K562 (cell line): Measurements from ENCODE around the gene FARP1. TPM values are rescaled to one million over a fixed set of nuclear protein-coding genes. Genes with fewer than 3 reads are reported as not detected.

Experiments
- ATAC-seq: fragments of 200-7000 bp; cut with Tn5 transposase; 3 replicates; pipeline ENCODE4 v1.9.1; 2020; ENCODE audit warnings: moderate library complexity
- BruUV-seq: library from RNA; stranded (reverse); fragments of 400-500 nt; replicated peaks from 2 replicates; lab custom pipeline; 2021; lab: Mats Ljungman, UMichigan
- CTCF ChIA-PET: fragments of 300-600 bp; formaldehyde crosslinking; extraction: SDS; loops from one replicate; lab custom pipeline; 2021; ENCODE audit warnings: low intra/inter-chr PET ratio; lab: Yijun Ruan, JAX
- POLR2A ChIA-PET: fragments of 300-600, 350-650 bp; sonication (Branson Sonifier 250); formaldehyde crosslinking; extraction: SDS; loops from one replicate; lab custom pipeline; 2021; ENCODE audit warnings: antibody characterized with exemption, inconsistent platforms; lab: Yijun Ruan, JAX
- DNase-seq, 4 experiments: peaks; one replicate each; pipeline versions ENCODE4 v3.0.0 to v3.0.0-alpha.2; 2011 to 2018; ENCODE audit warnings: low spot score in 3 of 4, mixed read lengths in 3 of 4; ENCODE audit errors: extremely low read depth in 1 of 4
- FAIRE-seq: peaks from 2 replicates; lab custom pipeline; 2011; peaks lifted over from hg19 to GRCh38; lab: Jason Lieb, UNC
- H2AFZ ChIP-seq: 2 replicates; pipeline ENCODE4 v1.6.0; 2011; ENCODE audit warnings: low read depth, low read length, control low read depth, inconsistent platforms
- H3K27ac ChIP-seq: fragments of 200-600 bp; 3 replicates; pipeline ENCODE4 v1.8.0; 2011; ENCODE audit warnings: low read depth, mild to moderate bottlenecking, control low read depth, inconsistent platforms, low read length, moderate library complexity, mixed read lengths; ENCODE audit errors: extremely low read depth
- H3K27me3 ChIP-seq, 2 experiments: fragments of 300-600 bp in 1 of 2; 2 replicates in 1 of 2; 3 replicates in 1 of 2; pipeline versions ENCODE4 v1.6.0 to v1.8.0; 2011; ENCODE audit warnings: inconsistent platforms in 2 of 2, low read length in 2 of 2, mild to moderate bottlenecking in 1 of 2, mixed read lengths in 1 of 2, moderate library complexity in 1 of 2; ENCODE audit not compliant: control insufficient read depth in 2 of 2, insufficient read depth in 2 of 2
- H3K36me3 ChIP-seq: fragments of 300-600 bp; 3 replicates; pipeline ENCODE4 v1.8.0; 2011; ENCODE audit warnings: mild to moderate bottlenecking, low read length, inconsistent platforms; ENCODE audit not compliant: control insufficient read depth, insufficient read depth
- H3K4me1 ChIP-seq, 2 experiments: fragments of 200-600 bp in 1 of 2; replicated peaks in 1 of 2; 2 replicates in 1 of 2; 3 replicates in 1 of 2; pipeline versions ENCODE4 v1.5.1 to v1.8.0; 2011; ENCODE audit warnings: inconsistent platforms in 2 of 2, low read length in 2 of 2, mild to moderate bottlenecking in 1 of 2, mixed read lengths in 1 of 2, moderate library complexity in 1 of 2; ENCODE audit not compliant: control insufficient read depth in 2 of 2, insufficient read depth in 2 of 2
- H3K4me2 ChIP-seq: 2 replicates; pipeline ENCODE4 v1.6.1; 2011; ENCODE audit warnings: low read length, control low read depth, inconsistent platforms, mixed read lengths; ENCODE audit not compliant: insufficient read depth
- H3K4me3 ChIP-seq: fragments of 200-600 bp; sonication (generic), shearing (Covaris generic); 2 replicates; pipeline ENCODE4 v1.5.1; 2016; ENCODE audit warnings: control low read depth, inconsistent platforms
- H3K79me2 ChIP-seq: fragments of 200-600 bp; 3 replicates; pipeline ENCODE4 v1.8.0; 2011; ENCODE audit warnings: low read length, inconsistent platforms; ENCODE audit not compliant: control insufficient read depth, insufficient read depth
- H3K9ac ChIP-seq, 2 experiments: 2 replicates each; pipeline versions ENCODE4 v1.6.0 to v1.6.1; 2011; ENCODE audit warnings: low read depth in 2 of 2, low read length in 2 of 2, control low read depth in 1 of 2, inconsistent platforms in 1 of 2, mild to moderate bottlenecking in 1 of 2, mixed read lengths in 1 of 2; ENCODE audit not compliant: insufficient read depth in 1 of 2
- H3K9me1 ChIP-seq: one replicate; pipeline ENCODE4 v1.6.0; 2011; ENCODE audit warnings: inconsistent platforms, mild to moderate bottlenecking, low read length, moderate library complexity; ENCODE audit not compliant: control insufficient read depth, insufficient read depth
- H3K9me3 ChIP-seq: replicated peaks from 2 replicates; pipeline ENCODE4 v1.5.1; 2011; ENCODE audit warnings: low read depth, low read length, inconsistent platforms; ENCODE audit not compliant: control insufficient read depth, insufficient read depth
- H4K20me1 ChIP-seq: replicated peaks from 2 replicates; pipeline ENCODE4 v1.6.1; 2011; ENCODE audit warnings: low read length, inconsistent platforms, mixed read lengths; ENCODE audit not compliant: control insufficient read depth, insufficient read depth
- CREB1 ChIP-seq, 2 experiments: sonication (generic) in 1 of 2; formaldehyde crosslinking in 1 of 2; IDR thresholded peaks; 2 replicates each; pipeline versions ENCODE4 v1.6.1 to v1.8.0; 2012 to 2022; ENCODE audit warnings: inconsistent platforms in 1 of 2, mild to moderate bottlenecking in 1 of 2, missing genetic modification reagents in 1 of 2, moderate library complexity in 1 of 2
- CUX1 ChIP-seq: fragments of 200-800 bp; sonication (Bioruptor generic); IDR thresholded peaks from 2 replicates; pipeline ENCODE4 v1.6.1; 2016; ENCODE audit warnings: missing genetic modification characterization, missing compliant biosample characterization
- KHSRP ChIP-seq: fragments of 450-650 bp; IDR thresholded peaks from 2 replicates; pipeline ENCODE4 v1.6.1; 2017
- KLF10 ChIP-seq: fragments of 250-450 bp; sonication (Bioruptor Pico); IDR thresholded peaks from 2 replicates; pipeline ENCODE4 v1.6.1; 2021; ENCODE audit warnings: matching md5 sums
- MAZ ChIP-seq, 2 experiments: fragments of 450-650 bp in 1 of 2; sonication (generic) in 1 of 2; formaldehyde crosslinking; IDR thresholded peaks in 1 of 2; conservative IDR thresholded peaks in 1 of 2; 2 replicates each; pipeline versions ENCODE4 v1.4.0 to v1.5.0; 2020; ENCODE audit warnings: mild to moderate bottlenecking in 1 of 2, missing genetic modification reagents in 1 of 2
- NR1H2 ChIP-seq: sonication (generic); formaldehyde crosslinking; IDR thresholded peaks from 2 replicates; pipeline ENCODE4 v1.4.0; 2020; ENCODE audit warnings: mild to moderate bottlenecking, missing genetic modification reagents
- RFX5 ChIP-seq: IDR thresholded peaks from 2 replicates; pipeline ENCODE4 v1.6.1; 2011; ENCODE audit warnings: low read depth, mild to moderate bottlenecking, improper control_type of control experiment, low read length
- TCF15 ChIP-seq: fragments of 250-450 bp; sonication (Bioruptor Pico); IDR thresholded peaks from 2 replicates; pipeline ENCODE4 v1.8.0; 2022; ENCODE audit warnings: moderate library complexity, mild to moderate bottlenecking, inconsistent platforms
- ZNF280A ChIP-seq: fragments of 450-650 bp; IDR thresholded peaks from 2 replicates; pipeline ENCODE4 v1.6.1; 2018; ENCODE audit warnings: mild to moderate bottlenecking, low read depth; ENCODE audit not compliant: partially characterized antibody
- ZNF282 ChIP-seq: sonication (generic); formaldehyde crosslinking; IDR thresholded peaks from 2 replicates; pipeline ENCODE4 v1.8.1; 2023; ENCODE audit warnings: missing genetic modification reagents
- ZNF511 ChIP-seq: sonication (generic); formaldehyde crosslinking; IDR thresholded peaks from 2 replicates; pipeline ENCODE4 v1.8.0; 2022; ENCODE audit warnings: mild to moderate bottlenecking, missing genetic modification reagents
- ZNF717 ChIP-seq: fragments of 250-450 bp; sonication (Bioruptor Pico); IDR thresholded peaks from 2 replicates; pipeline ENCODE4 v1.5.0; 2021
- WGBS: fragments of 100-300 bp; shearing (Covaris generic); methylation state at CpG from one replicate; pipeline ENCODE4 v1.1.6; 2016; ENCODE audit warnings: low coverage, mixed read lengths; ENCODE audit not compliant: insufficient coverage; ENCODE audit errors: missing lambda C conversion rate; 5-methylcytosine and 5-hydroxymethylcytosine counted together
- in situ Hi-C: fragments of 300-500 bp; cut with MboI; formaldehyde crosslinking; loops from 4 replicates; pipeline ENCODE4 v1.15.0; 2018; ENCODE audit warnings: inconsistent platforms, mixed read lengths
- intact Hi-C: fragments of 100-400 bp; cut with micrococcal nuclease; formaldehyde crosslinking; loops from 2 replicates; pipeline ENCODE4 v1.14.2; 2022
- polyA plus RNA-seq, 8 experiments: library from polyadenylated mRNA; depleted of rRNA in 4 of 8; stranded (reverse) in 5 of 8; unstranded in 3 of 8; fragments of >200 nt; fragmentation: Nextera tagmentation in 2 of 8; fragmentation: Illumina TruSeq in 1 of 8; extraction: Ambion mirVana in 2 of 8; extraction: Trizol in 1 of 8; gene quantifications; 2 replicates each; pipeline versions ENCODE4 v1.2.1 to v1.2.3, GENCODE V29; 2011 to 2014; ENCODE audit warnings: inconsistent platforms in 1 of 8, missing spikeins in 1 of 8
- total RNA-seq, 7 experiments: library from RNA; depleted of rRNA in 6 of 7; stranded (reverse); fragments of >200 nt in 6 of 7; fragmentation: Illumina TruSeq in 2 of 7; extraction: Trizol in 2 of 7; gene quantifications; 2 replicates each; pipeline versions ENCODE4 v1.2.1 to v1.2.3, GENCODE V29; 2011 to 2021; ENCODE audit warnings: low replicate concordance in 1 of 7
- TF ChIP-seq, protein P1 (sequence below): fragments of 450-650 bp; formaldehyde crosslinking; conservative IDR thresholded peaks from 2 replicates; pipeline ENCODE4 v1.4.0; 2022; ENCODE audit warnings: mild to moderate bottlenecking, missing genetic modification characterization

FARP1 gene
- total and polyA plus RNA-seq, 9 of the 15 experiments (the other 6 are each of a cell fraction or from before 2014, with no cell fraction given), result 0.03 to 0.29 (median 0.05) TPM; not detected in 3

DNA sequence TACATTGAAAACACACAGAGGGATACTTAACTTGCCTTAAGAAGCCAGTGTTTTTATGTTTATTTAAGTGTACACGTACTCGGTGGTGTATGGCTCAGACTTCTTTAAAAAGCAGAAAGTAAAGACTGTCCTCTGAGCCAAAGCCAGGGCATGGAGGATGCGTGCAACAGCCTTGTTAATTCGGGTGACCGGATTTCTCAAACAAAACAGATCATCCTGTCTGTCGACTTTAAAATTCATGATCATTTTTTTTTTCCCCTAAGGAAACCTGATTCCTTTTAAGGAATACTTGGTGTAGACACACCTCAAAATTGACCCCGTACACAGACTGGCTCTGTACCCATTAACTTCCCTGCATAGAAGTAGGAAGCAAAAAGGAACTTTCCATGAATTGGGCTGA is 158.8 kb downstream of the FARP1 start:
- DNase-seq, result no peak
- in situ Hi-C loops, result no loop called here

More for the DNA sequence above, 158.8 kb downstream of the FARP1 start:
- Histone ChIP-seq H3K4me2 (no peak overlapping the region), H2AFZ (no peak overlapping the region), H3K27ac (no peak overlapping the region), H3K9ac (no peak overlapping the region), H3K4me3 (no peak overlapping the region), H3K36me3 (no peaks in the 10 kb centered on the region), H4K20me1 (no peaks in the 10 kb centered on the region), H3K27me3 (peaks cover 0 to 23% of the 10 kb centered on the region in 2 experiments; a peak in 2 of 5 replicates), H3K79me2 (no peaks in the 10 kb centered on the region), H3K9me1 (no peaks in the 10 kb centered on the region), H3K9me3 (no peaks in the 10 kb centered on the region), H3K4me1 (no peaks in the 10 kb centered on the region)
- 0% methylated on average over 6 of the region's 7 CpGs for WGBS
- ChIA-PET POLR2A (interaction anchor here (0.6 to 0.7 kb wide), 2 partner anchors 273 to 438 kb away, joined by 3 read pairs; no protein-coding TSS in a partner anchor), CTCF (no interaction called here)
- FAIRE-seq, result no peak
- intact Hi-C loops, result no loop called here
- no TSS peak for BruUV-seq
- TF ChIP-seq TCF15 (CRISPR knock-in tag) (no peak), ZNF280A (no peak), ZNF282 (no peak), KLF10 (no peak), NR1H2 (no peak), ZNF511 (CRISPR knock-in tag) (no peak), ZNF717 (no peak), MAZ (CRISPR knock-in tag; conservative IDR thresholded peaks at IDR 0.05 in 1 of 2, IDR thresholded peaks at IDR 0.05 in 1 of 2) (no peak), CUX1 (CRISPR knock-in tag) (no peak), CREB1 (IDR thresholded peaks at IDR 0.05) (no peak), CREB1 (CRISPR knock-in tag; IDR thresholded peaks at IDR 0.05) (no peak), RFX5 (no peak), KHSRP (no peak)
- TF ChIP-seq, protein P1, sequence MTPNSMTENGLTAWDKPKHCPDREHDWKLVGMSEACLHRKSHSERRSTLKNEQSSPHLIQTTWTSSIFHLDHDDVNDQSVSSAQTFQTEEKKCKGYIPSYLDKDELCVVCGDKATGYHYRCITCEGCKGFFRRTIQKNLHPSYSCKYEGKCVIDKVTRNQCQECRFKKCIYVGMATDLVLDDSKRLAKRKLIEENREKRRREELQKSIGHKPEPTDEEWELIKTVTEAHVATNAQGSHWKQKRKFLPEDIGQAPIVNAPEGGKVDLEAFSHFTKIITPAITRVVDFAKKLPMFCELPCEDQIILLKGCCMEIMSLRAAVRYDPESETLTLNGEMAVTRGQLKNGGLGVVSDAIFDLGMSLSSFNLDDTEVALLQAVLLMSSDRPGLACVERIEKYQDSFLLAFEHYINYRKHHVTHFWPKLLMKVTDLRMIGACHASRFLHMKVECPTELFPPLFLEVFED (CRISPR knock-in tag), result no peak
- ATAC-seq, result no peak
